Esophagus squamous epithelium (tissue), 5 donors: Measurements from ENCODE around the gene MIEN1. TPM values are rescaled to one million over a fixed set of nuclear protein-coding genes. Genes with fewer than 3 reads are reported as not detected.

ENCODE experiments used
- DNase-seq: peaks from one replicate; lab custom pipeline; 2025; lab: John Stamatoyannopoulos, UW
- H3K27ac ChIP-seq, 4 donors: fragments of 200-600 bp; sonication (generic); one replicate each; pipeline ENCODE4 v1.5.1; 2016 to 2019; ENCODE audit warnings: mild to moderate bottlenecking in 1 of 4
- H3K27me3 ChIP-seq, 4 donors: fragments of 200-600 bp; sonication (generic); 1 replicate in 3 of 4; 2 replicates in 1 of 4; pipeline versions ENCODE4 v1.5.1 to v1.6.0; 2017 to 2021; ENCODE audit warnings: antibody characterized with exemption in 1 of 4
- H3K36me3 ChIP-seq, 3 donors: fragments of 200-600 bp; sonication (generic); one replicate each; pipeline ENCODE4 v1.5.1; 2016 to 2019
- H3K4me1 ChIP-seq, 3 donors: fragments of 200-600 bp; sonication (generic); one replicate each; pipeline ENCODE4 v1.5.1; 2017 to 2019
- H3K4me3 ChIP-seq, 4 donors: fragments of 200-600 bp; sonication (generic); 1 replicate in 3 of 4; 2 replicates in 1 of 4; pipeline ENCODE4 v1.5.1; 2016 to 2019; ENCODE audit warnings: mild to moderate bottlenecking in 2 of 4, moderate library complexity in 1 of 4
- H3K9me3 ChIP-seq, 3 donors: fragments of 200-600 bp; sonication (generic); one replicate each; pipeline ENCODE4 v1.5.1; 2016 to 2019
- POLR2A ChIP-seq, 4 donors: fragments of 450-650 bp; IDR thresholded peaks; one replicate each; pipeline ENCODE4 v1.6.1; 2017; ENCODE audit warnings: antibody characterized with exemption in 4 of 4, mild to moderate bottlenecking in 4 of 4, moderate library complexity in 3 of 4
- WGBS, 2 donors: methylation state at CpG; one replicate each; pipeline ENCODE4 v1.1.5; 2018; 5-methylcytosine and 5-hydroxymethylcytosine counted together
- intact Hi-C: fragments of 100-400 bp; cut with DNase I; formaldehyde crosslinking; loops from one replicate; pipeline ENCODE4 v1.15.0; 2022
- total RNA-seq, 4 donors: library from RNA; depleted of rRNA; stranded (reverse); fragments of >200 nt; gene quantifications; one replicate each; pipeline ENCODE4 v1.1.0, GENCODE V29; 2016
- TF ChIP-seq, protein P1 (sequence below), 6 experiments: fragments of 450-650 bp in 4 of 6; fragments of 200-600 bp in 2 of 6; sonication (generic) in 2 of 6; IDR thresholded peaks; one replicate each; pipeline ENCODE4 v1.5.1; 2016 to 2019; ENCODE audit warnings: antibody characterized with exemption in 6 of 6, mild to moderate bottlenecking in 4 of 6, moderate library complexity in 4 of 6
- donor health status: DM: yes; HTN: yes; CAD: no.

MIEN1 gene
- total RNA-seq, 4 donors from 2014 or later = 44.4 to 55.2 (median 53.2) TPM

DNA sequence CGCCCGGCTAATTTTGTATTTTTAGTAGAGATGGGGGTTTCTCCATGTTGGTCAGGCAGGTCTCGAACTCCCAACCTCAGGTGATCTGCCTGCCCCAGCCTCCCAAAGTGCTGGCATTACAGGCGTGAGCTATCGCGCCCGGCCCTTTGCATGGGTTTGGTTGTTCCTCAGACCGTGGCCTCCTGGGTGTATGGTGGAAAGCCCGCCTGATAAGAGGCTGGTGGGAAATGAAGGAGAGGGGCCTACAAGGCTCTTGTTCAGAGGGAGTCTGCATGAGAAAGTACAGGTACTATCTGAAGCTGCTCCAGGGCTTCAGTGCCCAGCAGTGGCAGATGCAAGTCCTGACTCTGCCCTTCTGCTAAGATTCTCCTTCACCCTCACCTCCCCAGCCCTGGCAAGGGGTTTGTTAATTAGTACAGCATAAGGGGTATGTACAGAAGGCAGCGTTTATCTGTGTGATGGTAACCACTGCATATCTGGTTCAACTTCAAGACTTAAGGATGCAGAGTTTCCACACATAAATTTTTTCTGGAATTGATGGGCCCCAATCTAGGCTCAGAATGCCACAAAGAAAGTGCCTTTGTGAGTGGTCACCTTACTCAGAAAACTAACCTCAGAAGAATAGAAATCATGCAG, 31.6 kb upstream of the MIEN1 start:
- H3K27ac ChIP-seq = no peak overlapping the region
- peaks cover 0 to 35% (median 0%) of the 10 kb centered on the region in 4 donors for H3K27me3 ChIP-seq
- WGBS, 2 donors = 88 to 94% methylated on average over 3 to 4 of the region's 10 CpGs

DNA sequence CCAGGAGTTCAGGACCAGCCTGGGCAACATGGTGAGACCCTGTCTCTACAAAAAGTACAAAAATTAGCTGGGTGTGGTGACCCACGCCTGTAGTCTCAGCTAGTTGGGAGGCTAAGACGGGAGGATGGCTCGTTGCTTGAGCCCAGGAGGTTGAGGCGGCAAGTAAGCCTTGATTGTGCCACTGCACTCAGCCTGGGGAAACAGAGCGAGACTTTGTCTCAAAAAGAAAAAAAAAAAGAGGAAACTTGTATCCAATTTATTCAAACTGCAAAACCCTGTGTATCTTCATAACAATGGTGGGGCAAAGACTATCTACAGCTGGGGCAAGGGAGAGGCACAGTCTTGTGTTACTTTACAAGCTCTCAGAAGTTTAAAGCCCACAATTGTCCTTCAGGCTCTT, 28.9 kb upstream of the MIEN1 start:
- WGBS, 2 donors = 65 to 86% methylated on average over 3 to 5 of the region's 5 CpGs
- intact Hi-C loops = loop anchor here (5.0 kb wide), 1 partner anchor 137 kb away; no protein-coding TSS in a partner anchor
- no peak for DNase-seq

More for the DNA sequence above, 31.6 kb upstream of the MIEN1 start:
- no peaks in the 10 kb centered on the region for H3K9me3 ChIP-seq
- H3K36me3 ChIP-seq = no peaks in the 10 kb centered on the region
- TF ChIP-seq, protein P1, sequence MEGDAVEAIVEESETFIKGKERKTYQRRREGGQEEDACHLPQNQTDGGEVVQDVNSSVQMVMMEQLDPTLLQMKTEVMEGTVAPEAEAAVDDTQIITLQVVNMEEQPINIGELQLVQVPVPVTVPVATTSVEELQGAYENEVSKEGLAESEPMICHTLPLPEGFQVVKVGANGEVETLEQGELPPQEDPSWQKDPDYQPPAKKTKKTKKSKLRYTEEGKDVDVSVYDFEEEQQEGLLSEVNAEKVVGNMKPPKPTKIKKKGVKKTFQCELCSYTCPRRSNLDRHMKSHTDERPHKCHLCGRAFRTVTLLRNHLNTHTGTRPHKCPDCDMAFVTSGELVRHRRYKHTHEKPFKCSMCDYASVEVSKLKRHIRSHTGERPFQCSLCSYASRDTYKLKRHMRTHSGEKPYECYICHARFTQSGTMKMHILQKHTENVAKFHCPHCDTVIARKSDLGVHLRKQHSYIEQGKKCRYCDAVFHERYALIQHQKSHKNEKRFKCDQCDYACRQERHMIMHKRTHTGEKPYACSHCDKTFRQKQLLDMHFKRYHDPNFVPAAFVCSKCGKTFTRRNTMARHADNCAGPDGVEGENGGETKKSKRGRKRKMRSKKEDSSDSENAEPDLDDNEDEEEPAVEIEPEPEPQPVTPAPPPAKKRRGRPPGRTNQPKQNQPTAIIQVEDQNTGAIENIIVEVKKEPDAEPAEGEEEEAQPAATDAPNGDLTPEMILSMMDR (IDR thresholded peaks at IDR 0.05) = no peak
- no peak for TF ChIP-seq POLR2A (IDR thresholded peaks at IDR 0.05)
- no peak overlapping the region for H3K4me3 ChIP-seq
- DNase-seq = no peak
- intact Hi-C loops = loop anchor here (10.0 kb wide), 1 partner anchor 103 kb away; the partner anchor contains the start of genes IKZF3 and ZPBP2
- H3K4me1 ChIP-seq = no peaks in the 10 kb centered on the region

DNA sequence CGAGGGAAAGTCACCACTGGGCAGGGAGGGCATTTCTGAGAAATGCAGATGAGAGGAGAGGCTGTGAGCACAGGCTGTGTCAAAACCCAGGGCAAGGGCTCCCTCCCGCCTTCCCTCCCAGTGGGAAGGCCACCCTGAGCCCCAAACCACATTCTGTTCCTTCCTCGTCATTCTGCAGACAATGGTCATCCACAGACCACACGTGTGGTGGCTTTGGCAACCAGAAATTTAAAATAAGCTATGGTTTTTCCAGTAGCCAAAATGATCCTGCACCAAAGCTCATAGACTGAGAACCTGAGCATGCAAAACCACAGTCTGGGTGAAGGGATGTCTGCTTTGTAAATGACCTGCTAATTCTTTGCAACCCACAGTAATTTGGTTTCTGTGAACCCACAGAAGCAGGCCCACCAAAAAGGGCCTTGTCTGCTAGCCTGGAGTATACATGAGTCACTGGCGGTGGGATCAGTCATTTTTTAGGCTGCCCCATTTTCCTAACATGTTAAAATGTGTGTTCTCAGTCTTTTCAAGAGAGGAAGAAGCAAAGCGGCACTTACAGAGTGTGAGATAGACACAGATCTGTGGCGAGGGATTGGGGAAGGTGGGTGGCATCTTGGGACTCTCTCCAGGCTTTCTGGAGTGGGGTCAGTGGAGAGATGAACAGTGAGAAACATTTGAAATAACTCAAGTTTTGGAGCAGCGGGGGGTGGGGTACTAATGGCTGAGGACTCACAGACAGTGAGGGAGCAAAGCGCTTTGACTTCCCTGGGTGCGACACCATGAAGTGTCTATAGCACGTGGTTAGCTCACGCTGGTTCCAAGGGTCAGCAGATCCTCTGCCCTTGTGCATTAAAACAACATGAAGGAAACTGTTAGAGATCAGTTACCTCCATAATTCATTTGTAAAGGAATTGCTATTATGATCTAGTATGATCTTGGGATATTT, 27.9 kb upstream of the MIEN1 start:
- no peak overlapping the region for H3K27ac ChIP-seq
- 56 to 57% methylated on average over 12 of the region's 12 CpGs for WGBS, 2 donors
- H3K4me3 ChIP-seq = no peak overlapping the region
- H3K9me3 ChIP-seq = no peaks in the 10 kb centered on the region
- TF ChIP-seq, protein P1 (IDR thresholded peaks at IDR 0.05) = no peak
- no peak for DNase-seq
- H3K4me1 ChIP-seq = peaks cover 10 to 26% (median 16%) of the 10 kb centered on the region in 3 donors
- no peaks in the 10 kb centered on the region for H3K36me3 ChIP-seq
- peaks cover 0 to 28% (median 0%) of the 10 kb centered on the region in 4 donors for H3K27me3 ChIP-seq
- intact Hi-C loops = loop anchor here (5.0 kb wide), 1 partner anchor 136 kb away; no protein-coding TSS in a partner anchor

More for the DNA sequence above, 28.9 kb upstream of the MIEN1 start:
- Histone ChIP-seq H3K27ac (no peak overlapping the region), H3K4me1 (peaks cover 5 to 16% (median 6%) of the 10 kb centered on the region in 3 donors), H3K36me3 (no peaks in the 10 kb centered on the region), H3K27me3 (peaks cover 0 to 35% (median 0%) of the 10 kb centered on the region in 4 donors), H3K4me3 (no peak overlapping the region), H3K9me3 (no peaks in the 10 kb centered on the region)
- no peak for TF ChIP-seq POLR2A (IDR thresholded peaks at IDR 0.05)
- TF ChIP-seq, protein P1 (IDR thresholded peaks at IDR 0.05) = no peak

DNA sequence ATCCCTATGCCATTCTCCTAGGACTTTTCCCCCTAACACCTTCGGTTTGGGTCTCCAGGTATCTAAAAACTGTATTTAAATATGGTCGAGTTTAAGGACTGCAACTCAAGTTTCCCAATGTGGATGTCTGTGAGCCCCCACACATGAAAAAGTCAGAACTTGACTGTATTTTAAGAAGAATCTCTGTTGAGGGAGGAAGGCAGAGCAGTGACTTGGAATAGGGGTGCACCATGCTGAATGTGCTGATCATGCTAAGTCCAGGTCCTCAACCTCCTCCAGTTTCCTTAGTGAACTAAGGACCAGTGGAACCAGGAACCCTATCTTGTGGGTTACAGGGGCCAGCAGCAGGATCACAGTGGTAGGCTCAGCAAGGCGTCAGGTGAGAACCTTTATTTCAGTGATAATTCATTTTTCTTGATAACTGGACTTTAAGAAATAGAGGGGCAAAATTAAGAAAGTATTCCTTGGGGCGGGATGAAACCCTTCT, 26.9 kb upstream of the MIEN1 start:
- intact Hi-C loops = loop anchor here (5.0 kb wide), 1 partner anchor 135 kb away; no protein-coding TSS in a partner anchor
- 84 to 87% methylated on average over 4 of the region's 4 CpGs for WGBS, 2 donors
- H3K4me3 ChIP-seq = no peak overlapping the region
- H3K36me3 ChIP-seq = no peaks in the 10 kb centered on the region
- H3K27ac ChIP-seq = no peak overlapping the region
- no peaks in the 10 kb centered on the region for H3K9me3 ChIP-seq
- TF ChIP-seq, protein P1 (IDR thresholded peaks at IDR 0.05) = no peak
- TF ChIP-seq POLR2A (IDR thresholded peaks at IDR 0.05) = no peak
- peaks cover 0 to 21% (median 0%) of the 10 kb centered on the region in 4 donors for H3K27me3 ChIP-seq
- no peak for DNase-seq
- H3K4me1 ChIP-seq = peaks cover 15 to 31% (median 18%) of the 10 kb centered on the region in 3 donors
